Ishikawa (cell line): ENCODE measurements around the gene GPX7.

Source experiments
- CEBPB ChIP-seq: IDR thresholded peaks from 2 replicates; pipeline ENCODE4 v1.6.1; 2012
- CREB1 ChIP-seq: IDR thresholded peaks from 2 replicates; pipeline ENCODE4 v1.6.1; 2012; ENCODE audit warnings: low read depth
- EGR1 ChIP-seq: IDR thresholded peaks from 2 replicates; pipeline ENCODE4 v1.6.1; 2012
- EP300 ChIP-seq: IDR thresholded peaks from 2 replicates; pipeline ENCODE4 v1.6.1; 2012; ENCODE audit warnings: borderline replicate concordance
- FOXM1 ChIP-seq: IDR thresholded peaks from 2 replicates; pipeline ENCODE4 v1.6.1; 2012; ENCODE audit warnings: low read depth, borderline replicate concordance
- NFIC ChIP-seq: IDR thresholded peaks from 2 replicates; pipeline ENCODE4 v1.6.1; 2012
- RAD21 ChIP-seq: IDR thresholded peaks from 2 replicates; pipeline ENCODE4 v1.6.1; 2012; ENCODE audit warnings: low read depth
- TAF1 ChIP-seq: IDR thresholded peaks from 2 replicates; pipeline ENCODE4 v1.6.1; 2012; ENCODE audit warnings: low read depth, mild to moderate bottlenecking
- TCF12 ChIP-seq: IDR thresholded peaks from 2 replicates; pipeline ENCODE4 v1.6.1; 2012; ENCODE audit warnings: low read depth
- TEAD4 ChIP-seq: IDR thresholded peaks from 2 replicates; pipeline ENCODE4 v1.6.1; 2012
- YY1 ChIP-seq: IDR thresholded peaks from 2 replicates; pipeline ENCODE4 v1.6.1; 2012; ENCODE audit warnings: low read depth
- ZBTB7A ChIP-seq: IDR thresholded peaks from 2 replicates; pipeline ENCODE4 v1.6.1; 2012; ENCODE audit warnings: low read depth
- TF ChIP-seq, protein P1 (sequence below): IDR thresholded peaks from 2 replicates; pipeline ENCODE4 v1.6.1; 2012
- TF ChIP-seq, protein P2 (sequence below): IDR thresholded peaks from 2 replicates; pipeline ENCODE4 v1.6.1; 2012
- TF ChIP-seq, protein P3 (sequence below): IDR thresholded peaks from 2 replicates; pipeline ENCODE4 v1.6.1; 2012; ENCODE audit warnings: low read depth, mild to moderate bottlenecking

GPX7 gene

DNA sequence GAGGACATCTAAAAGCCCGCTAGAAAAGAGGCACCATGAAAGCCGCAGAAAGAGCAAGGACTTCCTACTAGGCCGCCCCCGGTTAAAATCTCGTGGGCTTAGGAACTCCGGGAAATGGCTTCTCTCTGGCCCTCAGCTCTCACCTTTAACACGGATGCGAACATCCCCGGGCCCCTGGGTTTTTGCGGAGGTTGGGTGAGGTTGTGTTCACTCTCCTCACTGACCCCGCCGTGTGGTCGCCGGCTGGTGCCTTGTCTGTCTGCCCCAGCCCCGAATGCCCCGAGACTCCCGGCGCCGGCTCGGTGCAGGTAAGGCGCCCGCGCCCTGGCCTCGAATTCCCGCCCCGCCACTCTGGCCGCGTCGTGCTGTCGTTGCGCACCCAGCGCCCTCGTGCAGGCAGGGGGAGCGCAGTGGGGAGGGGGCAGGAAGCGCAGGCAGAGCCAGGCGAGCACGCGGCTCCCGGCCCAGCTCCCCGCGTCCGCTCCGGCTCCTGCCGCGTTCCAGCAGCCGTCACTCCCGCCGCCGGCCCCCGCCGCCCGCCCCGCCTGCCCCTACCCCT, 30.6 kb downstream of the GPX7 start, which contains the start of gene SHISAL2A:
Gene SHISAL2A, plus strand, starts transcription at position 437 of the 559 bp plus-strand sequence. CDS start 326 bp downstream, outside the sequence.
- no peak for TF ChIP-seq TEAD4
- TF ChIP-seq NFIC, result no peak
- TF ChIP-seq FOXM1, result no peak
- TF ChIP-seq, protein P1, sequence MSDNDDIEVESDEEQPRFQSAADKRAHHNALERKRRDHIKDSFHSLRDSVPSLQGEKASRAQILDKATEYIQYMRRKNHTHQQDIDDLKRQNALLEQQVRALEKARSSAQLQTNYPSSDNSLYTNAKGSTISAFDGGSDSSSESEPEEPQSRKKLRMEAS, result no peak
- no peak for TF ChIP-seq TCF12
- no peak for TF ChIP-seq RAD21
- no peak for TF ChIP-seq ZBTB7A
- TF ChIP-seq CREB1, result no peak
- TF ChIP-seq CEBPB, result no peak
- TF ChIP-seq EP300, result no peak
- TF ChIP-seq, protein P2, sequence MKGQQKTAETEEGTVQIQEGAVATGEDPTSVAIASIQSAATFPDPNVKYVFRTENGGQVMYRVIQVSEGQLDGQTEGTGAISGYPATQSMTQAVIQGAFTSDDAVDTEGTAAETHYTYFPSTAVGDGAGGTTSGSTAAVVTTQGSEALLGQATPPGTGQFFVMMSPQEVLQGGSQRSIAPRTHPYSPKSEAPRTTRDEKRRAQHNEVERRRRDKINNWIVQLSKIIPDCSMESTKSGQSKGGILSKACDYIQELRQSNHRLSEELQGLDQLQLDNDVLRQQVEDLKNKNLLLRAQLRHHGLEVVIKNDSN, result no peak
- no peak for TF ChIP-seq EGR1
- no peak for TF ChIP-seq TAF1
- TF ChIP-seq YY1, result no peak

DNA sequence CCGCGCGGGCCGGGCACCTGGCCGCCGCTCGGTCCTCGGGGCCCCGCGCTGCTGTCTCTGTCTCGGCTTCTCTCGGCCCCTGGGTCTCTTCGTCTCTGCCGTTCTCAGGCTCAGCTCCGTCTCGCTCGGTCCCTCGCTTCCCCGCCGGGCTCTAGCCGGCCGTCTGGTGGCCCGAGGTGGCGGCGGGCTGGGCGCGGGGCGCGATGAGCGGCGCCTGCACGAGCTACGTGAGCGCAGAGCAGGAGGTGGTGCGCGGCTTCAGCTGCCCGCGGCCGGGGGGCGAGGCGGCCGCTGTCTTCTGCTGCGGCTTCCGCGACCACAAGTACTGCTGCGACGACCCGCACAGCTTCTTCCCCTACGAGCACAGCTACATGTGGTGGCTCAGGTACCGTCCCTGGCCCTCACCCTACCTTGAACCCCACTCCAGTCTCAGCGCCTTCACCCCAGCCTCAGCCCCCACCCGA, 31.2 kb downstream of the GPX7 start:
- no peak for TF ChIP-seq TEAD4
- no peak for TF ChIP-seq TAF1
- TF ChIP-seq FOXM1, result no peak
- TF ChIP-seq EGR1, result no peak
- TF ChIP-seq NFIC, result no peak
- TF ChIP-seq TCF12, result no peak
- TF ChIP-seq EP300, result no peak
- no peak for TF ChIP-seq CEBPB
- TF ChIP-seq, protein P1, result no peak
- TF ChIP-seq, protein P2, result no peak
- TF ChIP-seq, protein P3, sequence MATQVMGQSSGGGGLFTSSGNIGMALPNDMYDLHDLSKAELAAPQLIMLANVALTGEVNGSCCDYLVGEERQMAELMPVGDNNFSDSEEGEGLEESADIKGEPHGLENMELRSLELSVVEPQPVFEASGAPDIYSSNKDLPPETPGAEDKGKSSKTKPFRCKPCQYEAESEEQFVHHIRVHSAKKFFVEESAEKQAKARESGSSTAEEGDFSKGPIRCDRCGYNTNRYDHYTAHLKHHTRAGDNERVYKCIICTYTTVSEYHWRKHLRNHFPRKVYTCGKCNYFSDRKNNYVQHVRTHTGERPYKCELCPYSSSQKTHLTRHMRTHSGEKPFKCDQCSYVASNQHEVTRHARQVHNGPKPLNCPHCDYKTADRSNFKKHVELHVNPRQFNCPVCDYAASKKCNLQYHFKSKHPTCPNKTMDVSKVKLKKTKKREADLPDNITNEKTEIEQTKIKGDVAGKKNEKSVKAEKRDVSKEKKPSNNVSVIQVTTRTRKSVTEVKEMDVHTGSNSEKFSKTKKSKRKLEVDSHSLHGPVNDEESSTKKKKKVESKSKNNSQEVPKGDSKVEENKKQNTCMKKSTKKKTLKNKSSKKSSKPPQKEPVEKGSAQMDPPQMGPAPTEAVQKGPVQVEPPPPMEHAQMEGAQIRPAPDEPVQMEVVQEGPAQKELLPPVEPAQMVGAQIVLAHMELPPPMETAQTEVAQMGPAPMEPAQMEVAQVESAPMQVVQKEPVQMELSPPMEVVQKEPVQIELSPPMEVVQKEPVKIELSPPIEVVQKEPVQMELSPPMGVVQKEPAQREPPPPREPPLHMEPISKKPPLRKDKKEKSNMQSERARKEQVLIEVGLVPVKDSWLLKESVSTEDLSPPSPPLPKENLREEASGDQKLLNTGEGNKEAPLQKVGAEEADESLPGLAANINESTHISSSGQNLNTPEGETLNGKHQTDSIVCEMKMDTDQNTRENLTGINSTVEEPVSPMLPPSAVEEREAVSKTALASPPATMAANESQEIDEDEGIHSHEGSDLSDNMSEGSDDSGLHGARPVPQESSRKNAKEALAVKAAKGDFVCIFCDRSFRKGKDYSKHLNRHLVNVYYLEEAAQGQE, result no peak
- no peak for TF ChIP-seq CREB1
- TF ChIP-seq RAD21, result no peak
- no peak for TF ChIP-seq YY1
- no peak for TF ChIP-seq ZBTB7A

DNA sequence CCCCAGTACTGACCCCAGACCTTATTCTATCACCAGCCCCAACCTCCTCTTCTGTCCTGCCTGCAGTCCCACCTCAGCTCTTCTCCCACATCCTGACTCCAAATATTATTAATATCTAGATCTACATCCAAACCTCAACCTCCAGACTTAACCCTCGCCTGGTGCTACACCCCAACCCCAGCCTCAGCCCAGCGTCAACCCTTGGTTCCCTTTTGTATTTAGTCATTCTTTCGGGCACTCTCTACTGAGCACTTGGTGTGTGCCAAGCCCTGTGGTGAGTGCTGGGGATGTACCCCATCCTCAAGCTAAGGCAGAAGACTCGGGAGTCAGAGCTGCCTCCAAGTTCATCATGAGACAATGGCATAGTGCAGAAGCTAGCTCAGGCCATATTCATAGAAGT, 31.9 kb downstream of the GPX7 start:
- TF ChIP-seq ZBTB7A (no peak), TEAD4 (no peak), YY1 (no peak), CEBPB (no peak), EGR1 (no peak), NFIC (no peak), FOXM1 (no peak), RAD21 (no peak)
- TF ChIP-seq, protein P1, result no peak
- TF ChIP-seq, protein P3, result no peak

DNA sequence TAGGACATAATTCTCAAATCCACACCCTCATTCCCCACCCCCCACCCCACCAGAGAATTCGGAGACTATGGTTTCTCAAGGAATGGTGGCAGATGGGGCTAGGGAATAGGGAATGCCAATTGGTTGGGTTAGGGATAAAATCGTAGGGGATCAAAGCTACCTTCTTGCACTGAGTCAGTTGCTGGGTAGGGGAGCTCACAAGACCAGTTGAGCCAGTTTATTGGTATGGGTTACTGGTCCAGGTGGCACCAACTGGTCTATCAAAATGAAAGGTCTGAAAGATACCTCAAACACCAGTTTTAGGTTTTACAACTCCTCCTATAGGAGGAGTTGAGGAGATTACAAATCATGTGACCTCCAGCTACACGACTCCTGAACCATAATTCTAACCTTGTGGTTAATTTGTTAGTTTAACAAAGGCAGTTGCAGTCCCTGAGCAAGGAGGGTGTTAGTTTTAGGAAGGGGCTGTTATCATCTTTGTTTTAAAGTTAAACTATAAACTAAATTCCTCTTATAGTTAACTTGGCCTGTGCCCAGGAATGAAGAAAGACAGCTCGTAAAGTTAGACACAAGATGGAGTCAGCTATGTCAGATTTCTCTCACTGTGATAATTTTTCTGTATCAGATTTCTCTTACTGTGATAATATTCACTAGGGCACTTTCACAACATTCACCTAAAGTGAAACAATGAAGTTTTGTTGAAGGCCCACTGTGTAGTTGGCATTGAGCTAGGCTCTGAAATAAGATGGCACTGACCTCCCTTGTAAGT, 33.3 kb downstream of the GPX7 start:
- no peak for TF ChIP-seq YY1
- no peak for TF ChIP-seq NFIC
- TF ChIP-seq, protein P2, result no peak
- TF ChIP-seq RAD21, result no peak
- no peak for TF ChIP-seq ZBTB7A
- TF ChIP-seq, protein P3, result no peak
- no peak for TF ChIP-seq CREB1
- no peak for TF ChIP-seq CEBPB
- TF ChIP-seq, protein P1, result no peak
- no peak for TF ChIP-seq TCF12
- no peak for TF ChIP-seq EP300
- TF ChIP-seq EGR1, result no peak
